Measurements from ENCODE around the gene CAPN11. TPM values are rescaled to one million over a fixed set of nuclear protein-coding genes. Genes with fewer than 3 reads are reported as not detected.

Gene CAPN11
- total RNA-seq, 1 donor from 2014 or later: not detected

DNA sequence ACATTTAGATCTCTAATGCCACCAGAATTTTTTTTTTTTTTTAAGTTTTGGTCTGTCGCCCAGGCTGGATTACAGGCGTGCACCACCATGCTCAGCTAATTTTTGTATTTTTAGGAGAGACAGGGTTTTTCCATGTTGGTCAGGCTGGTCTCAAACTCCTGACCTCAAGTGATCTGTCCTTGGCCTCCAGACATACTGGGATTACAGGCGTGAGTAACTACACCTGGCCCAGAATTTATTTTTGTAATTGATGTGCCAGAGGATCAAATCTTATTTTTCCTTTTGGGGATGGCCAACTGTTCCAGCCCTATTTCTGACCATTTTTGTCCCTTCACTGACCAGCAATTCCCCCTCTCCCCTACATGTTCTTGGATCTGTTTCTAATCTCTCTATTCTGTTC lies 40.1 kb downstream of the CAPN11 start:
- DNase-seq (ENCODE audit: low read depth): no peak
- H3K4me3 ChIP-seq (ENCODE audit: low read depth, low read length): no peak overlapping the region
- TF ChIP-seq, protein P1, sequence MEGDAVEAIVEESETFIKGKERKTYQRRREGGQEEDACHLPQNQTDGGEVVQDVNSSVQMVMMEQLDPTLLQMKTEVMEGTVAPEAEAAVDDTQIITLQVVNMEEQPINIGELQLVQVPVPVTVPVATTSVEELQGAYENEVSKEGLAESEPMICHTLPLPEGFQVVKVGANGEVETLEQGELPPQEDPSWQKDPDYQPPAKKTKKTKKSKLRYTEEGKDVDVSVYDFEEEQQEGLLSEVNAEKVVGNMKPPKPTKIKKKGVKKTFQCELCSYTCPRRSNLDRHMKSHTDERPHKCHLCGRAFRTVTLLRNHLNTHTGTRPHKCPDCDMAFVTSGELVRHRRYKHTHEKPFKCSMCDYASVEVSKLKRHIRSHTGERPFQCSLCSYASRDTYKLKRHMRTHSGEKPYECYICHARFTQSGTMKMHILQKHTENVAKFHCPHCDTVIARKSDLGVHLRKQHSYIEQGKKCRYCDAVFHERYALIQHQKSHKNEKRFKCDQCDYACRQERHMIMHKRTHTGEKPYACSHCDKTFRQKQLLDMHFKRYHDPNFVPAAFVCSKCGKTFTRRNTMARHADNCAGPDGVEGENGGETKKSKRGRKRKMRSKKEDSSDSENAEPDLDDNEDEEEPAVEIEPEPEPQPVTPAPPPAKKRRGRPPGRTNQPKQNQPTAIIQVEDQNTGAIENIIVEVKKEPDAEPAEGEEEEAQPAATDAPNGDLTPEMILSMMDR (conservative IDR thresholded peaks at IDR 0.05; ENCODE audit: low read depth, low read length): no peak

DNA sequence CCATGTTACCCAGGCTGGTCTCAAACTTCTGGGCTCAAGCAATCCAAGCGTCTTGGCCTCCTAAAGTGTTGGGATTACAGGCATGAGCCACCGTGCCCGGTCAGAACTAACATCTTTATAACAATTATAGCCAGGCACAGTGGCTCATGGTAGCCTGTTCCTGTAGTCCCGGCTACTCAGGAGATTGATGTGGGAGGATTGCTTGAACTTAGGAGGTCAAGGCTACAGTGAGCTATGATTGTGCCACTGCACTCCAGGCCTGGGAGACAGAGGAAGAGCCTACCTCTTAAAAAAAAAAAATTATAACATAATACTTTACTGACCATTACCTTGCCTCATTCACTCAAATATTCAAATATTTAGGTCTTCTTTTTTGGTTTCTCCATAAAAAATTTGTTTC lies 41.3 kb downstream of the CAPN11 start:
- TF ChIP-seq, protein P1 (conservative IDR thresholded peaks at IDR 0.05; ENCODE audit: low read depth, low read length): no peak
- DNase-seq (ENCODE audit: low read depth): no peak
- H3K4me3 ChIP-seq (ENCODE audit: low read depth, low read length): no peak overlapping the region

DNA sequence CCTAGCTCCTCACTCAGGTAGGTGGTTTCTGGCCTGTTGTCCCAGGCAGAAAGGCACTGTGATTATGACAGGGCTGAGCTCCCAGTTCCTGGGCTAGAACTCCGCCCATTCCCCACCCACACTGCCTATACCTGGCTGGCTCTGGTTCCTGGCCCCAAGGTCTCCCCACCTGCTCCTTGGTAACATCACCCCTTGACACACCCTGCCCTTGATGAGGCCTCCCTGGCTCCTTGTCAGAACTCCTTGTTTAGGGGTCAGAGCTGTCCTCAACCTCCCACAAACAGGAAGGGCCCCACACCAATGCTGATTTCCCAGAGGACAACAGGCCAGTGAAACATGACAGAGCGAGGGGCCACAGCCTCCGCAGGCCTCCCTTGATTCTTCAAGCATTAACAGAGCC lies 42.6 kb downstream of the CAPN11 start:
- TF ChIP-seq, protein P1 (conservative IDR thresholded peaks at IDR 0.05; ENCODE audit: low read depth, low read length): no peak
- no peak for DNase-seq (ENCODE audit: low read depth)
- H3K4me3 ChIP-seq (ENCODE audit: low read depth, low read length): no peak overlapping the region

DNA sequence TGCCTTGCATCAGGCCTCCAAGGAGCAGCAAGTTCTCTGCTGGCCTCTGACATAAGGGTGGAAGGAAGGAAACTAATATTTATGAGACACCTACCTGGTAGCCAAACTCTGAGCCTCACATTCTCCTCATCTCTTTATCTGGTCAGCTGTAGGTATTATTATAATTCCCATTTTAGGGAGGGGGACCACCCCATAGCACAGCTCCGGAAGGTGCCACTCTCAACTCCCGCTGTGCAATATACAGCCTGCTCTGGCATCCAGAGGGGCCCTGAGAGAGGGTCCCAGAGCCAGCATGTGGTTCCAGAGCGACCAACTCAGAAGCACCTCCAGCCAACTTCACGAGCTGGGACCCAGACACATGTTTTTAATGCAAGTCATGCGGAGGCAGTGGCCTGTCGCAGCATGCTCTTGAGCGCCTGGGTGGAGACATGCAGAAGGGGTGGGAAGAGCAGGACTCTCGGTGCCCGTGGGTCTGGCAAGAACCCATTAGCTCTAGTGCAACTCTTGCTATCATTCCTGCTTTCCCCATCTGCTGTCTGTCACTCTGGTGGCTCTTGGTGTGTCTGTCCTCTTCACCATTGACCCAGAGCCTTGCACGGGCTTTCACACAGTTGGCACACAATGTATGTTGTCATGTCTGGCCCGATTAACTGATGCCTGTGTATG lies 43.2 kb downstream of the CAPN11 start:
- TF ChIP-seq, protein P1 (conservative IDR thresholded peaks at IDR 0.05; ENCODE audit: low read depth, low read length): no peak
- DNase-seq (ENCODE audit: low read depth): no peak
- H3K4me3 ChIP-seq (ENCODE audit: low read depth, low read length): no peak overlapping the region

DNA sequence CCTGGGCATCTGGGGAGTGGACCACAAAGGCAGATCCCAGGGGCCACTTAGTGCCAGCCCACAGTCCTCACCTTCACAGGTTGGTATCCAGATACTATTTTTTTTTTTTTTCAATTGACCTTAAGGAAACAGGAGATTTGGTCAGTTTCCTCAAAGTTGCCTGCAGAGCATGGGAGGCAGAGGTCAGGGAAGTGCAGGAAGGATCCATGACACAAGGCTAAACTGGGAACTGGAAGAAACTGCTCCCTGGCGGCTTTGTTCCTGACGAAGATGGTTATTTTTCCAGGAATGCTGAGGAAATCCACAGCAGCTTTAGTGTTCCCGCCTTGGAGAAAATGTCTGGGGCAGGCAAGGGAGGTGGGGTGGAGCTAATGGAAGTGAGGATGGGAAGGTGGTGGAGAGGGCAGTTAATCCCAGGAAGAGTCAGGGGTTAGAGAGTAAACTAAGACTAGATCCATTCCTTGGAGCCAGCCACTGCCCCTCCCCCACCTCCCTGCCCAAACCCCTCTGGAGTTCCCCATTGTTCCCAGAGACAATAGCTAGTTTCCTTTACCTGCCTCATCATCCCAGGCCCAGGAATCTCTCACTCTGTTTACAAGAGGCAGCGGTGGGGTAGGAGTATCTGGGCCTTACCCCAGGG lies 43.8 kb downstream of the CAPN11 start:
- no peak for DNase-seq (ENCODE audit: low read depth)
- TF ChIP-seq, protein P1 (conservative IDR thresholded peaks at IDR 0.05; ENCODE audit: low read depth, low read length): no peak
- H3K4me3 ChIP-seq (ENCODE audit: low read depth, low read length): no peak overlapping the region

DNA sequence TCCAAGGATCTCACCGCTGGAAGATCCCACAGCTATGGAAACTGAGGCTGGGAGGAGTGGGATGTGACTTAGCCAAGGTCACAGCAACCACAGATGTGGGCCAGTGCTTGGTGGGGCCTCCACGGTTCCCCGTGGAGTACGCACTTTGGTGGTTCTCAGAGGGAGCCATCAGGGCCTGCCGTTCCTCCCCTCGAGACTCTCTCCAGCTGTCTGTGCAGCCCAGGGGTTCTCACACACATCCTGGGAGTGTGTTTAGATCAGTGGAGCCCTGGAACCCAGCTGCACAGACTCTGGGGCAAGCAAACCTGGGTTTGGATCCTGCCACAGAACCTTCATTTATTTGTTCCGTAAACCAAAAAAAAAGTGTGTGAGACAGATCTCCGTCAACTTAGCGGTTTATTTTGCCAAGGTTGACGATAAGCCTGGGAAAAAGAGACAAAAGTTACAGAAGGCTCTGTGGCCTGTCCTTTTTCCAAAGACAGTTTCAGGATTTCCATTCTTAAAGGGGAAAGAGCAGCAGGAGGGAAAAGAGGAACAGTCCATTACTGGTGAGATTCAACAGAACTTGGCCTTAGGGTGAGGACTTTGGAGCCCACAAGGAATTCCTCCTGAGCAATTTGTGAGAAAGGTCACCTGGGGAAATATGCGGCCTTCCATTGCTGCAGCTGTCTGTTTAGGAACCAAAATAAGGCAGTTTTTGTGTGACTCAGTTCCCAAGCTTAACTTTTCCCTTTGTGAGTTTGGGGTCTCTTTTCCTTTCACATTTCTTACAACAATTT lies 44.5 kb downstream of the CAPN11 start:
- no peak overlapping the region for H3K4me3 ChIP-seq (ENCODE audit: low read depth, low read length)
- TF ChIP-seq, protein P1 (conservative IDR thresholded peaks at IDR 0.05; ENCODE audit: low read depth, low read length): no peak
- no peak for DNase-seq (ENCODE audit: low read depth)

Data from epithelial cell of proximal tubule (primary cell).